Fibroblast of peridontal ligament (primary cell): ENCODE results near the gene RRP9.
A peak's percentile ranks its signal among the peaks of the same experiment; 100 is the strongest.
"Not testable (repeated sequence)": the region's sequence is repeated elsewhere in the genome, so short reads cannot be mapped to it uniquely, and the experiment has no call there.

Source experiments
- DNase-seq: peaks from one replicate; pipeline ENCODE4 v3.0.0-alpha.2; 2010; ENCODE audit errors: extremely low read depth

Gene RRP9

DNA sequence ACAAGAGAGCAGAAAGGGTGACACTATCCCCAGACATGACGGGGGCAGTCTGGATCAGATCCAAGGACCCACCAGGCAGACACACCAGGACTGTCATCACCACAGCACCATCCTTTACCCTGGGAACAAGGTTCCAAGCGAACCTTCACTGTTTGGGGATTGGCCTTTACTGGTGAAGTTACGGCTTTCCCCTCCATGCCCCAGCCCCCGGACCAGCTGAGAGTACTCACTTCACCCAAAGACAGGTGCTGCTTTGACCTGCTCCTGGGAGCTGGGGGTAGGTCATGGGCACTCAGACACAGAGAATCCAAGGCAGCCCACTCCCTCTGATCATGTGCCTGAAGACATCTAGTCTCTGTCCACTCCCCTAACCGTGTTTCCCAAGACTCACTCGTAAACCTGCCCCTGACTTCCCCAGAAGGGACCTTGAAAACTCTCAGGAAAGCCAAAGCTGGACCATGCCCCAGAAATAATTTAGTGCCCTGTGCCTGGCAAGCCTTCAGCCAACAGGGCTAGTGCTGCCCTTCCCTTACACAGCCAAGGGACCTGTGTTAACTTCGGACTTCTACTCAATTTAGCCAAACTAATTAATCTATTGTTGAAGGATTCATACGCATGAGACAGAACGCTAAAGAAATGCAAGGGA lies 2.8 kb downstream of the RRP9 start:
- no peak for DNase-seq

DNA sequence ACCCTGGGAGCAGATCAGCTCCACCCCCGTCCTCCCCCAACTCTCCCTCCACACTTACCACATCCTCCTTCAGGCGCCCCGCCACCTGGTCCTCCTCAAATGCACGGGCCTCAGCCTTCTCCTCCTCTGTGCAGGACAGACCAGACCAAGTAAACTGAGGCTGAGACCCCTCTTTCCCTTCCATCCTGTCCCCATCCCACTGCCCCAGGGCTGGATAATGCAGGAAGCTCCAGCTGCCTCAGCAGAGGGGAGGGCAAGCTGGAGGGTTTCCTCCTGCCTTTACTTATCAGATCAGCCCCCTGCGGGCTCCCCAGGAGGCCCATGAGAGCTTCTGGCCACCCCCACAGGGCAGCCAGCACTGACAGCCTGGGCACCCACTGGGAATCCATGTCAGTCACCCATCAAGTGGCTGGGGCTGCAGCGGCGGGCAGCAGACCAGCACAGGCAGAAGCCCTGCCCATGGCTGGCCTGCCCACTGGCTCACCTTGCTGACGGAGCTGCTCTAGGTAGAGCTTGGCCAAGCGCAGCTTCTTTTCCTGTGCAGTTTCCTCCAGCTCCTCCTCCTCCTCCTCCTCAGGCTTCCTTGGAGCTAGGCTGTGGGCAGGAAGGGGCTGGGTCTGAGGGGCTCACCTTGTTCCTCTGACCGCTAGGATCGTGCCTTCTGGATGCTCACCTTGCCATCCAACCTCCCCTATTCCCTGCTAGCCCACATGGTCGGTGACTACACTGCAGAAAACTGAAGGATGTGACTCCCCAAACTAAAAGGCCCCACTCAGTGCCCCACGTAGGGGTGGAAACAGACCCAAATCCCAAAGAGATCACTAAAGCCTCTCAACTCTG lies 3.9 kb downstream of the RRP9 start:
- no peak for DNase-seq

DNA sequence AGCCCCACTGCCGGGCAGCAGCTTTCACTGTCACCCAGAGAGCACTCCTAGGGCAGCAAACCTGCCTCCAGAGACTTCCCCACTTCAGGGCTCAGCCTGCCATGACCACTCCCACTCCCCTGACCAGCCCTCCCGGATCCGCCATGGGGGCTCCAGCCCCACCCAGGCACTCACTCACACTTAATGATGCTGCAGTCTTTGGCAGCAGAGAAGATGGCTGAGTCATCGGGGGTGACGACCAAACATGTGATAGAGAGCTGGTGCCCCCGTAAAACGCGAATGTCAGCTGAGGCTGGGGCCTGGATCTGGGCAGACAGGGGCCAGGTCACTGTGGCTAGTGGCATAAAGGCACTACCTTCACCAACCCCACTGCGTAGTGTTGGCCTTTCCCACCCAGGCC lies 4.7 kb downstream of the RRP9 start:
- DNase-seq = no peak

DNA sequence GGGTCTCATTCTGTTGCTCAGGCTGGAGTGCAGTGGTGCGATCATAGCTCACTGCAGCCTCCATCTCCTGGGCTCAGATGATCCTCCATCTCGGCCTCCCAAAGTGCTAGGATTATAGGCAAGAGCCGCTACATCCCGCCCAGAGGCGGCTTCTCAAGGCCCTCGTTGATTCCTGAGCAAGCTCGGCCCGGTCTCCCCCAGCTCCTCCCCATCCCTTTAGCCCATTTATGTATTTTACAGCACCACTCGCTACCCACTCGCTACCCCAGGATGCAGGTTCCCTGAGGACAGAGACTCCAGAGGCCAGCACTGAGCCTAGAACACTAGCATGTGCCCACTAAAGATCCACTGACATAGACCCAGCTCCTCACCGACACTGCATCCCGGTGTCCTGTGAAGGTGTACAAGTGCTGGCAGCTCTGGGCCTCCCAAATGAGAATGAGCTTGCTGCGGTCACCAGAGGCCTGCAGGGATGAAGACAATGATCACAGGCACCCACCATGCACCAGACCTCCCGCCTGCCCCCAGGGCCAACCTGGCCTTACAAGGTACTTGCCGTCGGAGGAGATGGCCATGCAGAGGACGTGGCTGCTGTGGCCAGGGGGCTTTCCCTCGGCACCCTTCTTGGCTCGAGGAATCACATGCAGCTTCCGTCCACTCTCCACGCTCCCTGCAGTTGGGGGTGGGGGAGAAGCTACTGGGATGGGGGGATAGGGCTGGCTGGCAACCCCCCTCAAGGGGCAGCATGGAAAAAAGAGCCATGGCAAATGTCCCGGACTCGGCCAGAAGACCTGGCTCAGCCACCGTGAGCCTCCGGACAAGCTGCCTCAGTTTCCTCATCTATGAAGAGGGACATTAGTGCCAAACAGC lies 5.6 kb downstream of the RRP9 start:
- no peak for DNase-seq

DNA sequence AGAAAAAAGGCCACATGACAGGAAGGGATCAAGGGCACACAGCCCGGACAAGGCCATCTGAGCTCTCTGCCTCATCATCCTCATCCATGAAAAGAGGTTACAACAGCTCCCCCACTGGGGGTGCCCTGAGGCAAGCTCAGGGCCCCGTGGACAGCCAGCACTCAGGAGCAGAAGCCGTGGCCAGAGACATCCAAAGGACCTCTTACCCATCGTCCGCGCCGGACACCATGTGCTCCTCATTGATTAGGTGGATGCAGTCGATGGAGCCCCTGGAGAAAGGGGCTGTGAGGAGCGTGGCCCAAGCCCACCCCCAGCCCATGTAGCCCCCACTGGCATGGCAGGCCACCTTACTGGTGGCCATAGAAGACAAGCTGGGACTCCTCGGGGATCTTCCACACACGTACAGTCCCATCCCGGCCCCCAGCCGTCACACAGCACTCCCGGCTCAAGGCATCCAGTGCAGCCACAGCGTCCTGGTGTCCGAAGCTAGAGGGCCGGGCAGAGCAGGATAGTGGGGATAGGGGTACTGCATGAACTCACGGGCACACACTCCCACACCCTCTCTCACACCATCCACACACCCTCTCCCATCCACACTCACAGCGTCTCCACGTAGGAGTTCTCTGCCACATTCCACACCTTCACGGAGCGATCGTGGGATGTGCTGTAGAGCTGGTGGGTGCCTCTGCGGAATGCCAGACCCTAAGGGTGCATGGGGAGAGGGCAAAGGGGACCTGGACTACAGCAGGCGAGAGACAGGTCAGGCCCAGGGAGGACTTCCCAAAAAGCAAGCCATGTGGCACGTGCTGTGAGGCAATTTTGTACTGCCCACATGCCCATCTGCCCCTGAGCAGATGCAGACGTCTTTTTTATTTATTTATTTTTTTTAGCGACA lies 6.5 kb downstream of the RRP9 start:
- DNase-seq = no peak

- DNase-seq = no peak
These were observed 7.4 kb downstream of the RRP9 start for GRCh38 chr3:51934139-51934850.

- no peak for DNase-seq
These were observed 8.1 kb downstream of the RRP9 start for GRCh38 chr3:51933471-51934138.

DNA sequence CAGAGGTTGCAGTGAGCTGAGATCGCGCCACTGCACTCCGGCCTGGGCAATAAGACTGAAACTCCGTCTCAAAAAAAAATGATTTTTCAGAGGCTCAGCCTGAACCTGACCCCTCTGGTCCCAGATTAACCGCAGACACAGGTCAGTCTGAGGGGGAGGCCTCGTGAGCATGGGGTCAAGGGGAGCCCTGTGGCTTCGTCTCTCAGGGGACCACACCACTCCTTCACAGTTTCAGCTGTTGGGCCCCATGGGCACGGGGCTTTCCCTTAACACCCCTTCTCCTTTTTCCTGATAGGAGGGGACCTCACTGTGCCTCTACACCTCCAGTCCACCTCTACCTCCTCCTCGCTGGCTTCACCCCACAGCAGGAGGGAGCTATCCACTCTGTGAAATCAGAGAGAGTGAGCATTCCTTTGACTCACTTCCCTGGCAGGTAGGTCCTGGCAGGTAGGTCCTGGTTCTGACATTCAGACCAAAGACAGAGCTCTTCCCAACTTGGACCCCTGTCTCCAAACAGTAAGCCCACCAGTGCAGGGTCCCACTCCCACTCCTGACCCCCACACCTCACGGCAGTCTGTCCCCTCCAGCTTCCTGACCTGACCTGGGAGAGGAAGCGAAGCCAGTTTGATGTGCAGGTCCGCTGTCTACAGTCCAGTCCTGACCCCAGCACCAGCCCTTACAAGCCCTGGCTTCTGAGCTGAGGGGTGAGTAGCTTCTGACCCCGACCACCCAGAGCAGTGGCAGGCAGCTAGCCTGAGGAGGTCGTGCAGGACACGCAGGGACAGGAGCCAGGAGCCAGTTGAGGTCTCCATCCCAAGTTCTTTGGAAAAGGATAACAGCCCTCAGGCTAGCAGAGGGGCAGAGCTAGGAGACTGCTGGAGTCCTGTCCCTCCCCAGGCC lies 9.0 kb downstream of the RRP9 start:
- no peak for DNase-seq

DNA sequence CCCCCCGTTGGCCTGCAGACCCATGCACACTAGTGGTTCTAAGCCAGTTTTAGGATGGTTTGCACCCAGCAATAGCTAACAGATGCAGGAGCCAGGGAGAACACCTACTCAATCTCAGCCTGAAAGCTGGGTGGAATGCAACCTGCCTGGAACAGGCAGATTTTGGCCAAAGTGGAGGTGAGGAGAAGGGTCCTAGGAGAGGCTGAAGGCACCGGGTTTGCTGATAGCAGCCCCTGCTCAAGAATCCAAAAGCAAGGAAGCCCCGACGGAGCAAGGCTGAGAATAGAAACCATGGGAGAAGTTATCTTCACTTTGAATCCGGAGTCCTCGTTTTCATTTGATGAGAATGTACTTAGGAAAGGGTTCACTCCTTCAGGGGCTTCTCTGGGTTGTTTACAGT lies 9.9 kb downstream of the RRP9 start:
- no peak for DNase-seq

- DNase-seq = no peak
These were observed 11.3 kb downstream of the RRP9 start for GRCh38 chr3:51930439-51930838.

DNA sequence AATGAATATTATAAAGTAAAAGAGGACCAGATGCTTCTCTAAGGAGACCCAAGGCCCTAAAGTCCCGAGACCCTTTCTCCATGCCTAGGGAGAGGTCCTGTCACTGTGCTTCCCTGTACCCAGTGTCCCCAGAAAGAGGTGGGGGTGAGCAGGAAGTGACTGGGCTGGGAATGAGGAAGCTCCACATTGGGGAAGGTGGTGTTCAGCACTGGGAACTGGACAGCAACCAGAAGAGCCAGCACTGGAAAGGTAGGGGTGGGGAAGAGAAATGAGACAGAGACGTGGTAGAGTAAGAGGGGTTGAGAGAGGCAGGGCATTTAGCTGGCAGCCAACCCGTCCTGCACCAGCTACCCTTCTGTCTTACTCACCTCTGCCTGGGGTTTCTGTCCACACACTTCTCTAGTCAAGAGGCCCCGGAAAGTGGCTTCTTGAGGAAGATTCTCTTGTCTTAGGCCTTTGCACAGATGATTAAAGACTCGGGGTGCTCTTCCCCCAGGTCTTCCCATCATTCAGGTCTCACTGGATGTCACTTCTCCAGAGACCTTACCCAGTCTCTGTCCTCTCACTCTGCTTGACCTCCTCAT lies 12.2 kb downstream of the RRP9 start:
- DNase-seq = no peak

GRCh38 chr3:51928981-51929380 lies 12.7 kb downstream of the RRP9 start:
- DNase-seq = not testable (repeated sequence)

- no peak for DNase-seq
These were observed 13.3 kb downstream of the RRP9 start for GRCh38 chr3:51928438-51928837.

- no peak for DNase-seq
These were observed 14.4 kb downstream of the RRP9 start for GRCh38 chr3:51927061-51927977.

- DNase-seq = no peak
These were observed 20.6 kb downstream of the RRP9 start for GRCh38 chr3:51921081-51921578.

GRCh38 chr3:51916418-51916817 lies 25.3 kb downstream of the RRP9 start:
- peak; percentile 54 for DNase-seq

- no peak for DNase-seq
These were observed 33.7 kb downstream of the RRP9 start for GRCh38 chr3:51908026-51908425.
